NCI-H82 treated with DMSO at 0.1 percent for 48 hours (cell line): Measurements from ENCODE around the gene GLI3.

Source experiments
- DNase-seq: peaks from one replicate; lab custom pipeline; 2025; ENCODE audit not compliant: unreplicated experiment; lab: John Stamatoyannopoulos, UW

The GLI3 gene

DNA sequence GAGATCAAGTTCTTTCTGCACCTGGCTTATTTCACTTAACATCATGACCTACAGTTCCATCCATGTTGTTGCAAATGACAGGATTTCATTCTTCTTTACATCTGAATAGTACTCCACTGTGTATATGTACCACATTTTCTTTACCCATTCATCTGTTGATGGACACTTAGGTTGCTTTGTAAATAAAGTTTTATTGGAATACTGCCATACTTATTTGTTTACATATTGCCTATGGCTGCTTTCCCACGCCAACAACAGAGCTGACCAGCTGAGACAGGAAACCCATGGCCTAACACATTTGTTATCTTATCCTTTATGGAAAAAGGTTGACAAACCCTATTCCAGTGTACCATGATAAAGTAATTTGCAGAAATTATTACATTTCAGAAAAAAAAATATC, 153.7 kb downstream of the GLI3 start:
- DNase-seq = no peak

DNA sequence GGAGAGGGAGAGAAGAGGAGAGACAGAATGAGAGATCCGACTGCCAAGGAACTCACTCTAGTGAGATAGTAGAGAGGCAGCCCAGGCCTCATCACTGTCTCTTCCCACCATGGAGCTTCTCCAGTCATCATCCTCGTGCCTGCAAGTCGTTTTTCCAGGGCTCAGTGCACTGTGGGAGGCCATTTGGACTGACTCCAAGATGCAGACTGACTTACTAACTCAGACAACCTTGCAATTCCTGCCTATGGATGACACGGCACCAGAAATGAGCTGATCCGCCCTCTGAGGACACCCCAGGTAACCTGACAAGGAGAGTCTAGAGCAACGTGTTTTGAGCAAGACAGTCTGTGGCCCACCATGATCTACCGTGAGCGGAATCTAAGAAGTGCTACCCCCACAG, 154.9 kb downstream of the GLI3 start:
- no peak for DNase-seq

DNA sequence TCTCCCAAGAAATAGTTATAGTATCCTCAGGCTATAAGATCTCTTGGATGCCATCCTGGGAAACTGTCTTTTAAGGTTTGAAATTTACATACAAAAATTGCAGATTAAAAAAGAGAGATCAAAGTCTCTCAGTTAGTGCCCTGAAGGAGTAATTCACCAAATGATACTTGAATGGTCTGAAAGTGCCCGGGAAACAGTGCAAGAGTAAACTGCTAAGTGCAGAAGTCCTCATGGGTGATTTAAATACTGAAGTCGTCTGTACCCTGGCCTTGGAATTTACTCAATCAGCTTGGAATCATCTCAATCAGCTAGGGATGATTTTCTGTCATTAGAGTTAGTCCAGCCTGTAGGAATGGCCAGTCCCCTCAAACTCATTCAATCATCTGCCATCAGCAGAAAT, 155.3 kb downstream of the GLI3 start:
- no peak for DNase-seq

DNA sequence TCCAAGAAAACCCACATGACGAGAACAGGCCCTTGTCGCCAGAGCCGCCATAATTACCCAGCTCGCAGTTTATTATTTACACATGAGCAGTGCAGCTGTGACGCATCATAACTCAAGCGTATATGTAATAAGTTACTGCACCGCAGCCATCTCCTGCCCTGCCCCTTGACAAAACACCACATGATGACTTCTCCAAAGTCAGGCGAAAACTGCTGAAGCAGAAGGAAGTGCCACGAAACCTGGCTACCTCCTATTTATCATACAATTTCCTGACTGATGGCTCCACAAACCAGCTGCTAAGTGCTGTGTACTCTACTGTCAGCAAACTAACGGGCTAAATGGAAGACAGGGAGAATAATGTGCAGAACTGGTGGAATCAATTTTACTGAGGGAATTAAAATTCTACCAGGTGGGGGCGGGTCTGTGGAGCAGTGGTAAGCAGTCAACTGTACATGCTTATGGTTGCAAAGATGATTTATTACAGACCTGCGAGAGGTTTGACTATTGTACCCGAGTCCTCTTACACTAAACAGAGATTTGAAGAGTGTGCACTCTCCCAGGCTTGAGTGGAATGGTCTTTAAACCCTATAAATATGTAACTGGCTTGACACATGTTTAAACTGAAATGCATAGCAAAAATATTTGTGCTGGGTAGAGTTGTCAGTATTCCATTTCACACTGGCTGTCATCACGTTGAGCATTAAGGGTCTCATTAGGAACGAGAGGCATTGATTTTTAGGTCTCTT, 156.0 kb downstream of the GLI3 start:
- no peak for DNase-seq

DNA sequence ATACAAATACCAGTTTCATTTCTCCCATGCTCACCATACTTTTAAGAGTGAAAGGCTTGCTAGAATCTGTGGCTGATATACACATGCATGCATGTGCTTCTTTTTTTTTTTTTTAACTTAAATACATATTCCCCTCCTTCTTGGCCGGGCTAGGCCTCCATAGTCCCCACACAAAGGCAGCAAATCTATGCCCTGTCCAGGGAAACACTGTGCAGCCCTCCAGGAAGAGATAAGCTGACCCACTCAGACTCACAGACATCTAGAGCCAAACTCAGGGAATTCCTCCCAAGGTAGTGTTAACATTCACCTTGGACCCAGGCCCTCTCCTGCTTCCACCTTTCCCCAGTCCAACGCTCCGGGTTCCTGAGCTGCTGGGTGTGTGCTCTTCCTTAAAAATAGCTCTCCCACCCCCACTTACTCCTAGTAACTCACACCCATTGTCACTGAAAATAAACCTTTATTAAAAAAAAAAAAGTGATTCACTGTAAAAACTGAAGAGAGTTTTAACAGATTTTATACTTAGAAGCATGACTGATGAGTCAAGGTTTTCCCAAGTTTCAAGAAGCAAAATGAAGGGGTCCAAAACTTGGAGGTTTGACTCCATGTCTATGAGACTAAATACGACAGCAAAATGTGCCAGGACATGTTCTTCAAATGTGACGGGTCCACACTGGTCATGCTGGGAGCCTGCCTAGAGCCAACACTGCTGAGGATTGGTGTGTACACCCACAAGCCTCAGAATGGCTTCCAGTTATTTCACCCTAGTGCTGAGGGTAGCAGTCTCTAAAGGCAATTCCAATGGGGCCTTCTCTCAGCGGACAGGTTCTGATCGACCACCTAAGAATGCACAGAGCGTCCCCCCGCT, 159.5 kb downstream of the GLI3 start:
- DNase-seq = no peak

DNA sequence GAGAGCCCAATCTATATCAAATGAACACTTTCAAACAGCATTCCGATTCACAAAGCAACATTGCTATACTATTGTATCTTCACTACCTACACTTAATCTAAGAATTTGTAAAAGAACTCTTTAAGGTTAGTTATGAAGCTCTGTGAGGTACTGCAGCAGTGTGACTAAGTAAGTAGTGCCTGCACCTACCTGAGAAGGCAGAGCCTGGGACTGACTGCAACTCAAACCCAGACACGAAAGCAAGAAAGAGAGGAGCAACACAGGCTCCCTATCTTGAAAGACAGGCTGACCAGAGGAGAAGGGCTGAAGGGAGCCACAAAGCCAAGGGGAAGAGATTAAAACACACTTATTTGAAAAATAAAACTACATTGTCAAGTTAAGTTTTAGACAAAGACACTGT, 160.1 kb downstream of the GLI3 start:
- no peak for DNase-seq

DNA sequence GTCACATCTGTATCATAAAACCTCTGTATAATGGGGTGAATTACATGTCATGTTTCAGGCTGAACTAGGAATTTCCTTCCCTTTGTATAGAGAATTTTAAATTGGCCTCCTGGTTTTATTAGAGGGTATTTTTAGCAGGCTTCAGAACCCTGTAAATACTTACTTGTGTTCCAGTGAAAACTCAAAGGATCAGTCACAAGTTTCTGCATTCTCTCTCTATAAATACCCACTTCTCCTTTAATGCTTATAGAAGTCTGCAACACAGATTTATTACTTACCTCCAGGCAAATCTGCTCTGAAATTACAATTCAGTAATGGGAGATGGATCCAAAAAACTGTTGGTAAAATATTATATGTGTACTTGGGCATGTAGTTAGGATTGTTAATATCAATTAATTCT, 161.6 kb downstream of the GLI3 start:
- DNase-seq = no peak

DNA sequence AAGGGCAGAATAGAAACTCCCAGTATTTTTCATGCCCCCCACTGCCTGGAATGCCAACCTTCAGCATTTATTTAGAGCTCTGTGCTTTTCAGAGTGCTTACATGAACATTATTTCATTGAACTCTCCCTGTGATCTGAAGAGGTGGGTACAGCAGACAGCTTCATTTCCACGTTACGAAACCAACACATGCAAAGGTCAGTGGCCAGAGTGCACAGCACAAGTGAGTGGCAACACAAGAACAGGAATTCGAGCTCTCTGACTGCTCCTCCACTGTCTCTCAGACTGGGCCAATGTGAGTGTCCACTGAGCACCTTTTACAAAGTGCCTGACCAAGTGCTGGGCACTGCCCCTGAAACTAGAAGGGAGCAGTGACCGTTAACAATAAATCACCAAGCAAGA, 162.9 kb downstream of the GLI3 start:
- no peak for DNase-seq

DNA sequence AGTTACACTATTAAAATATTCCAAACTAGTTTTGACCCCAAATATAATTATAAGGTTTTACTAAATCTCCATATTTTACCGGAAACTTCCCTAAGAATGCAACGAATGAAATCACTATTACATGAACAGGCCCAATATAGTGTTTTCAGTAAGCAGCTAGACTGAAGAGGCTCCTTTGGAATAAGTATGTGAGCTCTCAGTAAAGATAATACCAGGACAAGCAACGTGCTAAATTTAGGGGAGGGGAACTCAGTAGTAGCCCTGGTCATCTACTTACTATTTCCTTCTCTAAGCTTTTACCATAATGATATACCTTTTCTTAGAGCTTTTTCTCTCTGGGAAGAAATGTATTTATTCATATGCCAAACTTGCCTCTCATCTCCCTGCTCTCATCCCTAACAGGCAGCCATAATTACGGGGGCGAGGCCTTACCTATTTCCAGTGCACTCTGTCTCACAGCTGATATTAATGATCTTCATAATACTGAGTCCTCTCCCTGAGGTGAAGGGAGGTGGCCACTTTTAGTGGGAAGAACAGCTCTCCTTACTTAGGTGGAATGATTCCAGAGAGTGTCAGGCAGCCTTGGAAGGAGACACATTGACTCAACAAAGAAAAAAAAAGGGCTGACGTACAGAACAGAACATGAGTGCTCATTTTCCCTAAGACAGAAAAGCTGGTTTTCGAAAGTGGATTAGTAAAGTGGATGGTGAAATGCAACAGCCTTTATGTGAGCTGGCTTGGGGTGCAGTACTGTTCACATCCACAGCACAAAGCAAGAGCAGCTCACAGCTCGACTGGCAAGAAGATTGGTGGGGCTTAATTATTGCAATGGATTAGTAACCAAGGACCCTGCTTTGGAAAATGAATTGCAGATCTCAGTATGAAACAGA, 165.4 kb downstream of the GLI3 start:
- DNase-seq = no peak

DNA sequence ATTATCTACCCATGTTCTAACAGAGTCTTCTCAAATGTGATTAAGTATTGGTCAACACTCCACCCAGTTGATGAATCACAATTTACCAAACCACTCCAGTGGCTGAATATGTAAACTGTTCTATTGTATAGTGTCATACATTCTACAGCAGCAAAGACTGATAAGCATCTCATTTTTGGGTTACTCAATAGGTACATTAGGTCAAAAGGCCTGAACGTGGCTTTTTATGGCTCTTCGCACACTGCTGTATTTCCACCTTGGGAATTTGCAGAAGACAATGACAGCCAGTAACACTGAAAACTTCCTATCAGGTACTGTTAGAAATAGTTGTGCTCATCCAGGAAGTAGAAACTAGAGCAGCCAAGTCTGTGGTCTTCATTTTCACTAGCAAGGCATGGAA, 166.9 kb downstream of the GLI3 start:
- no peak for DNase-seq

DNA sequence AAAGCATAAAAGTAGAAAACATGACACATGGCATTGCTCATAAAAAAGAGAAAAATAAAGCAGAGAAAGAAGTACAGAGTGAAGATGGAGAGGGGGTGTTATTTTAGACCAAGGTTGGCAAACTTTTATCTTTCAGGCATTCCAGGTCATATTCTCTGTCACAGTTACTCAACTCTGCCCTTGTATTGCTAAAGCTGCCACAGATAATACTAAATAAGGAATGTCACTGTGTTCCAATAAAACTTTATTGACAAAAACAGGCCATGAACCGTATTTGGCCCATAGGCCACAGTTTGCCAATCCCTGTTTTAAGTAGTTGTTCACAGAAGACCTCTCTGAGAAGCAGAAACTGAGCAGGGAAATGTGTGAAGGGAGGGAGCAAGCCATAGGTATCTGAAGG, 167.4 kb downstream of the GLI3 start:
- no peak for DNase-seq

DNA sequence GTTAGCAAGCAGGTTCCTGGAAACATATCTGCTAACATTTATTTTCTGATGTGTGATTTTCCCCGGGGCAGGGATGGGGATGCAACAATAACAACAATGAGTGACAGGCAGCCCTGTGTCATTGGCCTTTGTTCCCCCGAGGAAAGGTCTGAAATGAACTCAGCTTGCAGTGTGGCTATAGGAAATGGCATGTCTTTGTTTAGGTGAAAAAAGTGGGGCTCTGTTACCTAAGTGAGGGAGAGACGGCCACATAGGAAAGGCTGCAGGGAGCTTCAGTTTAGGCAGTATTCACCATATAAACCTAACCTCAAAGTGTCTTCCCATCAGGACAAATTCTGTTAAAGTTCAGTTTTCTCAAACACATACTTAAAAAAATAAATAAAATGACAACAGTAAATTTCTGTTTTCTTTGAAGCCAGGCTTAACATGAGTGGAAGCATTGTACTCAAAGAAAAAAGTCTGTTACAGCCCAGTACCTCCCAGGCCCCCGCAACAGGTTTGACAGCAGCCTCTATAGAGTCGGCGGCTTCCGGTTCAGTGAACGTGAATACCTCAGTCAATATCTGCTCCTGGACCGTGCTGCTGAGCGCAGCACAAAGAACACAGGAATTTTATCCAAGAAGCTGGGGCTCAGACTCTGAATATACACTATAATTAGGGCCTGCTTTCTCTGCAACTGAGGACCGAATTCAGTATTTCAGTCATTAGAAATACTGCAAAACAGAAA, 168.3 kb downstream of the GLI3 start:
- no peak for DNase-seq

DNA sequence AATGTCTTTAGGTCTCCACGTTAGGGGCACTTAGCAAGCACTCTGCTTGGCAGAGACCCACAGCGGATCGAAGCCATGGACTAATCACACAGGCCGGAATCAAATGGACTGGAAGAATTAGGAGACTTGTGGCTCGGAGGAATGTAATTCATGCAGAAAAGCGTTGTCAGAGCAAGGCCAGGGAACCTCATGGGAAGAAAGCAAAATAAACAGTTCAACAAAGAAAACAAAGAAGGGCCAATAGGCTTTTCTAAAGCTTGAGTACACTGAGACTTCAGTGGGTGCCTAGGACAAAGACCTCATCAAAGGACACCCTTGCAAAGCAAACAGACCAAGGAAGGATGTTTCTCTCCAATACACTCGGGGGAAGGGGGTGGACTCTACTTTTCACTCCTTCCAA, 171.1 kb downstream of the GLI3 start:
- DNase-seq = no peak

DNA sequence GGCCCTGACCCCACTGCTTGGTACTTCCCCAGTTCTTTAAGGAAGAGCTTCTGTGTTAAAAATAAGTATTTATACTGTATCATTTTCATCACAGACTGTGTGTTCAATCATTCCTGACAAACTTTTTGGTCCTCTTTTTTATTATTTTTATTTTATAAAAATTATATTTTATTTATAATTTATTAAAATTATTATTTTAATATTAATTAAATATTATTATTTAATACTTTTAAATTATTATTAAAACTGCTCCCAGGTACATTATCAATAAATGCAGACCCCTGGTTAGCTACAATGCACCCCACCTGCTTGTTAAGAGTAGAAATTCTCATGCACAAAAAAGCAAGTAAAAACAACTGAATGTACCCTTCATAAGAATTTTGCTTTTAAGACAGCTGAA, 172.0 kb downstream of the GLI3 start:
- no peak for DNase-seq

DNA sequence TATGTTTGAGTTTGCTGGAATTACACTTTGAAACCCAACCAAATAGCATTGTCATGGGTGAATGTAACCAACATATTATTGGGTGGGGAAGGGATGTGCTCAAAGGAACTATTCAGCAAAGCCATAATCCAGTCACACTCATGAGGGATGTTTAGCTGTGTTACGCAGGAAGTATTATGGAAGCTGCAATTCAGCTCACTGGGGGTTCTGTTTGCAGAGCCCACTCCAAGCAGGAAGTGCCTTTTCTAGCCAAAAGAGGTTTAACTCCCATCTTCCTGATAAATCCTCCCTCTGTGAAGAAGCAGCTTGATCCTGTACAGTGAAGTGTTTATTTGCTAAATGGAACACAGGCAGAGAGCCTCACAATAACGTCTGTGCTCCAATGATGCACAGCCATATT, 172.5 kb downstream of the GLI3 start:
- no peak for DNase-seq

DNA sequence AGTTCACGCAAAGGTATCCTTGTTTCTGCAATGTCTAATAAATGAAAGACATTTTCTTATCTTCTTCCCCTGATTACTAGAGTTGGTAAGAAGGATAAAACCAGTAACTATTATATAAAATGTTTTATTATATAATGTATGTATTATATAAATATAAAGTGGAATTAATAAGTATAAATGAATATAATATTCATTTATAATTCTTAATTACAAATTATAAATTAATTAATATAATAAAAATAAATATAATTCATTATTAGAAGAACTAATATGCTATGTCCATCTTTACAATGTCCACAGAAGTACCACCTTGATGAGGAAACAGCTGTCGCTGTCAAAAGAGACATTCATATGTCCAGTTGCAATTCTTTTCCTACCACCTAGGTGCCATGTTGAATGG, 177.7 kb downstream of the GLI3 start:
- DNase-seq = no peak

DNA sequence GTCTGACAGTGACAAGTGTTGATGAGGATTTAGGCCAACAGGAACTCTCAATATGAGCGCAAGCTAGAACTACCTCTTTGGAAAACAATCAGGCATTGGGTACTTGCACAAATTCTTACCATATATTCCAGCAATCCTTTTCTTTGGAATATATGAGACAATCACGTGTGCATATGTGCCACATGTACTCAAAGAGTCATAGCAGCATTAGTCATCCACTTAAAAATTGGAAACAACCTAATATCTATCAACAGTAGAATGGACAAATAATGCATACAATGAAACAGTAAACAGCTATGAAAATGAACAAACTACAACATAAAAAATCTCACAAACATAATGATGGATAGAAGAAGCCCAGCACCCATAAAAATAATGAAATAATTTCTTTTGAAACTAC, 179.7 kb downstream of the GLI3 start:
- no peak for DNase-seq

DNA sequence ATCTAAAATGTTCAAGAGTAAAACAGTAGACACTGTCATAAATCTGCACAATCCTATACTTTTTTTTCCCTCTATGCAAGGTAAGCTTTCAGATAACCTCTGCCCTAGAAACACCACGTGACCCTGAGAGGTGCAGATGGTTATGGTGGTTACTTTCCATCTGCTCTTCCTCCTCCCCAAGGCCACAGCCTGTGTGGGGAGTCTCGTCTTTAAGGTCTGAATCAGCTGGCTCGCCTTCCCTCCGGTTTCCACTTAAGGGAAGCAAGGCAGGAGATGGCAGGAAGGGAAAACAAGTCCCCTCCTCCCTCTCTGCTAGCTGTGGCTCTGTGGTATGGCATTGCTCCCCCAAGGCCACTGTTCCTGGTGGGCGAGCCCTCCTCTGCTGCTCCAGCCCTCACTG, 181.8 kb downstream of the GLI3 start:
- DNase-seq = no peak

DNA sequence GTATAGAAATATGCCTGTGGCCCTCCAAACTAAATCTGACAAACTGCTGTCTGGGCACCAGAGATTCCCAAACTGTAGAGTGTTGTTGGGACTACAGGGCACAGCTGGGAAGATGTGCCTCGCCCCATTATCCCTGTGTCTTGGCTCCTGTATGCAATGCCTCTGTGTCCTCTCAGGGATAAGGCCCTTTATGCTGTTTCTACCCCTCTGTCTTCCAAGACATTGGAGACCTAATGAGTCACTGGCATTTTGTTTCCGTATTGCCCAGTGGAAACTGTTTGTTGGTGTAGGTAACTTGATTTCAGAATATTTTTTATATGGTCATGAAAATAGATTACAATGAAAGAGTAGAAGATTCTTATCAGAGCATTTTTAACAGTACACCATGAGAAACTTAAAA, 183.2 kb downstream of the GLI3 start:
- DNase-seq = no peak

DNA sequence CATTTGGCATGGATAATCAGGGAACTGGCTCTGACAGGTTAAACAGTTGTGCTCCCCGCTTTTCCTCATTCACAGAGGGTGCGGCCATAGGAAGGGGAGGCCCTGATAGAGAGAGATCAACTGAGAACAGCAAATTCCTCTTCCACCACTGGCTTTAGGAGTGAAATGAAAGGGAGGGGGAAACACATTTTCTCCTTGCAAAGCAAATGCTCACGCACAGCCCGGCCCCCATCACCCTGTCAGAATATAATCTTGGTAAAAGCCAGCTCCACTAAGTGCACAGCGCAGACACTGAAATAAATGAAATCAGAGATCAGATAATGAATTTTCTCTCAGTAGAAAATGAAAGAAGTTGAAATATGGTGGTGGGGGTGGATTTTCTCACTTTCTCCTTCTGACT, 187.2 kb downstream of the GLI3 start:
- DNase-seq = no peak

DNA sequence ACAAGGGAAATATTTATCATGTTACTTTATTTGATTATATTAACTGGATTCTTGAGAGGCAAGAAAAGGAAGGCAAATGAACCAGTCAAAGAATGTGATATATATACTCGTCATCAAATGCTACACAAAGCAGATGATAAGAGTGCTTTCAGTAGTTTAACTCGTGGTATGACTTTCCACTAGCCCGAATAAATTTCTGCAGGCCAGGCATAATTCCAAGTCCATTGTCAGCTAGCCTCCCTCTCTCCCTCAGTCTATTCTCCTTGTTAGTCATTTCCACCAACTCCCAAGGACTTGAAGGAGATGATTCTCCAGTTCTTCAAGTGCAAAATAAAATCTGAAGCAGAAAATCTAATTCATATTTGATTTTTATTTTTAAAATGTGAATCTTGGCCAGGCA, 190.5 kb downstream of the GLI3 start:
- no peak for DNase-seq
